Keratinocyte (primary cell): ENCODE results near the gene KREMEN1.

Source experiments
- CTCF ChIP-seq, 3 experiments: IDR thresholded peaks in 1 of 3; conservative IDR thresholded peaks in 1 of 3; optimal IDR thresholded peaks in 1 of 3; 2 replicates in 2 of 3; 3 replicates in 1 of 3; pipeline versions ENCODE3 to v1.5.1; 2011; ENCODE audit warnings: low read length in 3 of 3, mild to moderate bottlenecking in 3 of 3, moderate library complexity in 2 of 3, control low read depth in 1 of 3, inconsistent platforms in 1 of 3; ENCODE audit not compliant: insufficient read depth in 2 of 3; ENCODE audit errors: extremely low read depth in 1 of 3
- EZH2 ChIP-seq: IDR thresholded peaks from one replicate; pipeline ENCODE4 v1.6.1; 2012; ENCODE audit warnings: inconsistent platforms, mild to moderate bottlenecking, low read length, moderate library complexity

DNA sequence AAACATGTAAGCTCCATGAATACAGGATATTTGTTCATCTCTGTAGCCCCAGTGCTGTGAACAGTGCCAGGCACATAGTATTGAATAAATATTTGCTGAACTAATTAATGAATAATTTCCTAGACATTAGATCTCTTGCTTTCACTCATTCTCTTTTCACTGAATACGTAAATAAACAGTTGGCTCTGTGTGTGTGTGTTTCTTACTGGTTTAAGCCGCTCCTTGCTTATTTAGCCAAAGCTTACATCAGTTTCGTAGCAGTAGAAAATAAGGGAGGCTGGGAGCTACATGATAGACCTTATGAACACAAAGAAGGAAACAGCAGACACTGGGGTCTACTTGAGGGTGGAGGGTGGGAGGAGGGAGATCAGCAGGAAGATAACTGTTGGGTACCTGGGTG lies 17.2 kb downstream of the KREMEN1 start:
- no peak for TF ChIP-seq CTCF (optimal IDR thresholded peaks at IDR 0.05 in 1 of 3, IDR thresholded peaks at IDR 0.05 in 1 of 3, conservative IDR thresholded peaks at IDR 0.05 in 1 of 3; ENCODE audit: extremely low read depth in 1 of 3, insufficient read depth in 2 of 3, low read length in 3 of 3)
- no peak for TF ChIP-seq EZH2
